K562 (cell line): ENCODE data around the gene UBE2E2. TPM values are rescaled to one million over a fixed set of nuclear protein-coding genes. Genes with fewer than 3 reads are reported as not detected.

Source experiments
- RBM17 ChIP-seq: fragments of 200-400 bp; formaldehyde crosslinking; IDR thresholded peaks from 2 replicates; pipeline ENCODE4 v1.6.1; 2017; ENCODE audit warnings: low read depth, mild to moderate bottlenecking, low read length, borderline replicate concordance
- SAFB2 ChIP-seq: fragments of 200-400 bp; formaldehyde crosslinking; IDR thresholded peaks from 2 replicates; pipeline ENCODE4 v1.6.1; 2018; ENCODE audit warnings: borderline replicate concordance, low read length, low read depth, moderate library complexity; ENCODE audit not compliant: severe bottlenecking
- ZBTB40 ChIP-seq, 2 experiments: fragments of 450-650 bp in 1 of 2; sonication (generic) in 1 of 2; formaldehyde crosslinking in 1 of 2; IDR thresholded peaks; 2 replicates each; pipeline versions ENCODE4 v1.7.1 to v1.9.0; 2016 to 2022; ENCODE audit warnings: inconsistent platforms in 1 of 2, mild to moderate bottlenecking in 1 of 2, missing genetic modification reagents in 1 of 2
- ZNF79 ChIP-seq: fragments of 250-450 bp; sonication (Bioruptor Pico); IDR thresholded peaks from 2 replicates; pipeline ENCODE4 v1.4.0; 2020; ENCODE audit warnings: low read depth, mild to moderate bottlenecking, moderate library complexity
- polyA plus RNA-seq, 8 experiments: library from polyadenylated mRNA; depleted of rRNA in 4 of 8; stranded (reverse) in 5 of 8; unstranded in 3 of 8; fragments of >200 nt; fragmentation: Nextera tagmentation in 2 of 8; fragmentation: Illumina TruSeq in 1 of 8; extraction: Ambion mirVana in 2 of 8; extraction: Trizol in 1 of 8; gene quantifications; 2 replicates each; pipeline versions ENCODE4 v1.2.1 to v1.2.3, GENCODE V29; 2011 to 2014; ENCODE audit warnings: inconsistent platforms in 1 of 8, missing spikeins in 1 of 8
- total RNA-seq, 7 experiments: library from RNA; depleted of rRNA in 6 of 7; stranded (reverse); fragments of >200 nt in 6 of 7; fragmentation: Illumina TruSeq in 2 of 7; extraction: Trizol in 2 of 7; gene quantifications; 2 replicates each; pipeline versions ENCODE4 v1.2.1 to v1.2.3, GENCODE V29; 2011 to 2021; ENCODE audit warnings: low replicate concordance in 1 of 7

The UBE2E2 gene
- total and polyA plus RNA-seq, 9 of the 15 experiments (the other 6 are each of a cell fraction or from before 2014, with no cell fraction given), result 0.22 to 5.1 (median 1.9) TPM

- TF ChIP-seq ZBTB40 (IDR thresholded peaks at IDR 0.05), result no peak
- no peak for TF ChIP-seq ZBTB40 (CRISPR knock-in tag; IDR thresholded peaks at IDR 0.05)
- TF ChIP-seq SAFB2, result no peak
- TF ChIP-seq RBM17, result no peak
- no peak for TF ChIP-seq ZNF79 (CRISPR knock-in tag)
- TF ChIP-seq, all 486 proteins: peak for 0
These were observed 294.0 kb downstream of the UBE2E2 start (continued) for GRCh38 chr3:23497156-23497555.
